Activated T-cell treated with anti-CD3 and anti-CD28 coated beads for 24 hours (primary cell): ENCODE results near the gene TBC1D14.
A peak's percentile ranks its signal among the peaks of the same experiment; 100 is the strongest.

Source experiments
- DNase-seq: peaks from one replicate; pipeline ENCODE4 v3.0.0-alpha.2; 2020; ENCODE audit warnings: low read depth

The TBC1D14 gene

GRCh38 chr4:7023486-7023885 lies 113.9 kb downstream of the TBC1D14 start:
- no peak for DNase-seq

GRCh38 chr4:7023901-7024300 lies 114.3 kb downstream of the TBC1D14 start:
- no peak for DNase-seq

GRCh38 chr4:7024336-7024890 lies 114.8 kb downstream of the TBC1D14 start:
- DNase-seq = no peak

GRCh38 chr4:7025040-7025602 lies 115.5 kb downstream of the TBC1D14 start:
- no peak for DNase-seq

GRCh38 chr4:7026107-7026506 lies 116.5 kb downstream of the TBC1D14 start:
- DNase-seq = no peak

GRCh38 chr4:7027284-7027683 lies 117.7 kb downstream of the TBC1D14 start:
- no peak for DNase-seq

GRCh38 chr4:7027913-7028312 lies 118.3 kb downstream of the TBC1D14 start:
- no peak for DNase-seq

- DNase-seq = no peak
These were observed 119.6 kb downstream of the TBC1D14 start for GRCh38 chr4:7029212-7029611.

- no peak for DNase-seq
These were observed 120.3 kb downstream of the TBC1D14 start for GRCh38 chr4:7029921-7030320.

GRCh38 chr4:7030856-7031255 lies 121.2 kb downstream of the TBC1D14 start:
- DNase-seq = no peak

GRCh38 chr4:7031558-7032449 lies 122.2 kb downstream of the TBC1D14 start:
- DNase-seq = no peak

- no peak for DNase-seq
These were observed 123.0 kb downstream of the TBC1D14 start for GRCh38 chr4:7032596-7032995.

GRCh38 chr4:7034262-7035081 lies 124.8 kb downstream of the TBC1D14 start:
- no peak for DNase-seq

GRCh38 chr4:7037425-7037824 lies 127.8 kb downstream of the TBC1D14 start:
- no peak for DNase-seq

GRCh38 chr4:7040765-7041164 lies 131.1 kb downstream of the TBC1D14 start:
- no peak for DNase-seq

- DNase-seq = no peak
These were observed 131.6 kb downstream of the TBC1D14 start for GRCh38 chr4:7041246-7041645.

GRCh38 chr4:7041801-7042502 lies 132.3 kb downstream of the TBC1D14 start:
- no peak for DNase-seq

GRCh38 chr4:7042503-7043283 lies 133.1 kb downstream of the TBC1D14 start:
- peak; percentile 93 for DNase-seq

- peak; percentile 19 for DNase-seq
These were observed 133.9 kb downstream of the TBC1D14 start, which contains the start of gene TADA2B for GRCh38 chr4:7043284-7044136. TSS of gene TADA2B (plus strand) at chr4:7043372. CDS start at chr4:7043580, 208 bp downstream.
